Upper lobe of left lung (tissue), 4 donors: ENCODE results near the gene SPSB1.

ENCODE experiments used
- CTCF ChIP-seq, 6 experiments: fragments of 450-650 bp in 4 of 6; fragments of 200-600 bp in 2 of 6; sonication (generic) in 2 of 6; IDR thresholded peaks; one replicate each; pipeline ENCODE4 v1.5.1; 2016 to 2019; ENCODE audit warnings: antibody characterized with exemption in 6 of 6
- EP300 ChIP-seq, 4 donors: sonication (generic); formaldehyde crosslinking; IDR thresholded peaks; one replicate each; pipeline ENCODE4 v1.5.1; 2017; ENCODE audit warnings: antibody characterized with exemption in 4 of 4, control low read depth in 2 of 4
- POLR2A ChIP-seq, 4 donors: fragments of 450-650 bp; IDR thresholded peaks; one replicate each; pipeline ENCODE4 v1.5.1; 2016 to 2017; ENCODE audit warnings: antibody characterized with exemption in 4 of 4, mild to moderate bottlenecking in 2 of 4
- POLR2AphosphoS5 ChIP-seq, 2 donors: sonication (generic); formaldehyde crosslinking; IDR thresholded peaks; one replicate each; pipeline ENCODE4 v1.5.1; 2017; ENCODE audit warnings: antibody characterized with exemption in 2 of 2

GRCh38 chr1:9275567-9276034 is 17.1 kb upstream of the SPSB1 start:
- TF ChIP-seq CTCF (IDR thresholded peaks at IDR 0.05), result no peak
- TF ChIP-seq POLR2A (IDR thresholded peaks at IDR 0.05), result no peak
- TF ChIP-seq POLR2AphosphoS5 (IDR thresholded peaks at IDR 0.05), result peak in 1 of 2 donors; percentile 38
- no peak for TF ChIP-seq EP300 (IDR thresholded peaks at IDR 0.05)
